Chondrocyte (in vitro differentiated cells): ENCODE measurements around the gene DSC1. TPM values are rescaled to one million over a fixed set of nuclear protein-coding genes. Genes with fewer than 3 reads are reported as not detected.

ENCODE experiments used
- DNase-seq: peaks from one replicate; pipeline ENCODE4 v3.0.0; 2021; ENCODE audit warnings: mixed read lengths, low spot score
- H3K27ac Mint-ChIP-seq: one replicate; pipeline ENCODE4 v1.8.0; 2021; ENCODE audit warnings: mild to moderate bottlenecking, moderate library complexity, mixed read lengths; ENCODE audit not compliant: unreplicated experiment
- H3K27me3 Mint-ChIP-seq: 2 replicates; pipeline ENCODE4 v1.8.0; 2021; ENCODE audit warnings: low read depth, mixed read lengths
- H3K36me3 Mint-ChIP-seq: 2 replicates; pipeline ENCODE4 v1.8.0; 2021; ENCODE audit warnings: low read depth, mixed read lengths
- H3K4me1 Mint-ChIP-seq: 2 replicates; pipeline ENCODE4 v1.8.0; 2021; ENCODE audit warnings: low read depth, mild to moderate bottlenecking, mixed read lengths
- H3K4me3 Mint-ChIP-seq: one replicate; pipeline ENCODE4 v1.8.0; 2021; ENCODE audit warnings: mild to moderate bottlenecking, moderate library complexity, mixed read lengths; ENCODE audit not compliant: unreplicated experiment
- H3K9me3 Mint-ChIP-seq: 2 replicates; pipeline ENCODE4 v1.8.0; 2021; ENCODE audit warnings: low read depth, mixed read lengths
- long read RNA-seq: library from polyadenylated mRNA; stranded (forward); transcript quantifications from one replicate; pipeline ENCODE4 v2.0.0, GENCODE V29; 2021
- total RNA-seq: library from RNA; stranded (reverse); gene quantifications from 3 replicates; pipeline ENCODE4 v1.2.1, GENCODE V29; 2021
- TF ChIP-seq, protein P1 (sequence below): fragments of 200-600 bp; sonication (generic); IDR thresholded peaks from 2 replicates; pipeline ENCODE4 v1.5.0; 2021; ENCODE audit warnings: antibody characterized with exemption, mild to moderate bottlenecking, moderate library complexity

Gene DSC1
- not detected in 3 replicates for total RNA-seq
- long read RNA-seq = 0 reads

- Mint-ChIP-seq H3K27me3 (peaks cover 4% of the 10 kb centered on the region), H3K36me3 (no peaks in the 10 kb centered on the region), H3K9me3 (no peaks in the 10 kb centered on the region), H3K27ac (no peak within 1 kb of the TSS), H3K4me3 (no peak within 1 kb of the TSS), H3K4me1 (peaks cover 8% of the 10 kb centered on the region)
- no peak for DNase-seq
- TF ChIP-seq, protein P1, sequence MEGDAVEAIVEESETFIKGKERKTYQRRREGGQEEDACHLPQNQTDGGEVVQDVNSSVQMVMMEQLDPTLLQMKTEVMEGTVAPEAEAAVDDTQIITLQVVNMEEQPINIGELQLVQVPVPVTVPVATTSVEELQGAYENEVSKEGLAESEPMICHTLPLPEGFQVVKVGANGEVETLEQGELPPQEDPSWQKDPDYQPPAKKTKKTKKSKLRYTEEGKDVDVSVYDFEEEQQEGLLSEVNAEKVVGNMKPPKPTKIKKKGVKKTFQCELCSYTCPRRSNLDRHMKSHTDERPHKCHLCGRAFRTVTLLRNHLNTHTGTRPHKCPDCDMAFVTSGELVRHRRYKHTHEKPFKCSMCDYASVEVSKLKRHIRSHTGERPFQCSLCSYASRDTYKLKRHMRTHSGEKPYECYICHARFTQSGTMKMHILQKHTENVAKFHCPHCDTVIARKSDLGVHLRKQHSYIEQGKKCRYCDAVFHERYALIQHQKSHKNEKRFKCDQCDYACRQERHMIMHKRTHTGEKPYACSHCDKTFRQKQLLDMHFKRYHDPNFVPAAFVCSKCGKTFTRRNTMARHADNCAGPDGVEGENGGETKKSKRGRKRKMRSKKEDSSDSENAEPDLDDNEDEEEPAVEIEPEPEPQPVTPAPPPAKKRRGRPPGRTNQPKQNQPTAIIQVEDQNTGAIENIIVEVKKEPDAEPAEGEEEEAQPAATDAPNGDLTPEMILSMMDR = no peak
These were observed at the start of gene DSC1 for GRCh38 chr18:31162825-31163435. TSS of gene DSC1 (minus strand) at chr18:31162856. CDS start at chr18:31162594, 262 bp downstream.

- peaks cover 3% of the 10 kb centered on the region for H3K36me3 Mint-ChIP-seq
- H3K4me3 Mint-ChIP-seq = no peak overlapping the region
- H3K27me3 Mint-ChIP-seq = peaks cover 8% of the 10 kb centered on the region
- peaks cover 7% of the 10 kb centered on the region for H3K9me3 Mint-ChIP-seq
- TF ChIP-seq, protein P1 = no peak
- peaks cover 15% of the 10 kb centered on the region for H3K4me1 Mint-ChIP-seq
- no peak for DNase-seq
- no peak overlapping the region for H3K27ac Mint-ChIP-seq
These were observed 48.4 kb upstream of the DSC1 start for GRCh38 chr18:31211047-31211446.

DNA sequence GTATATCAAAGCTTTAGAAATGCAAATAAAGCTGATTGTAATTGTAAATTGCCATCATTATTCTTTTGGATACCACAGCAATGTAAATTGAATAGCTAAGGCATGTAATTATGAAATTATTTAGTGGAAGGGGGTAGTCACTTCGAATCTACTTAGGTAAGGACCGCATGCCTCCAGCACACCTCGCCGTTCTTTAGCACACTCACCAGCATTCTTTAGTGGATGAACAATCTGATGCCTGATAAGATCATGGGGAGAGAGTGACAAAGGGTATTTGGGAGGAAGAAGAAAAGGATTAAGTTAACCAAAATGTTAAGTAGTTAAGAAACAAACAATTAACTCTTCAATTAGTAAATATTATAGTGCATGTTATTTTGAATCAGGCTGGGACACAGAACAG lies 46.4 kb upstream of the DSC1 start:
- DNase-seq = no peak
- TF ChIP-seq, protein P1 = no peak
- no peak overlapping the region for H3K4me3 Mint-ChIP-seq
- peaks cover 10% of the 10 kb centered on the region for H3K27me3 Mint-ChIP-seq
- H3K36me3 Mint-ChIP-seq = peaks cover 3% of the 10 kb centered on the region
- H3K4me1 Mint-ChIP-seq = peaks cover 15% of the 10 kb centered on the region
- no peaks in the 10 kb centered on the region for H3K9me3 Mint-ChIP-seq
- H3K27ac Mint-ChIP-seq = no peak overlapping the region

DNA sequence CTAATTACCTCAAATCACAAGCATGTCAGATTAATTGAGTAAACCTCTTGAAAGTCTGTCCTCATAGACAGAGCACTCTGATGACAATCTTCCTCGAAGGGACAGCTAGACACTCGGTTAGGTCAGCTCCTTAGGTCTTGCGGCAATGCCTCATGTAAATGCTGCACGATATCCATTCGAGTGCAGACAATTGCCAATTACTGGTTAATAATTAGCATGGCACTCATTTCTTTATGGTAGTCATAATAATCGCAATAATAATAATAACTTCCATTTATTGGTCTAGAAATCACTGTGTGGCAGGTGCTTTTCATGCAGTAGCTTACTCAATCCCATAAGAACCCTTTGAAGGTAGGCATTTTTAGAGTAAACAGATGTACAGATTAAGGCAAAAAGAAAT lies 44.7 kb upstream of the DSC1 start:
- Mint-ChIP-seq H3K4me3 (no peak overlapping the region), H3K27me3 (peaks cover 14% of the 10 kb centered on the region), H3K9me3 (no peaks in the 10 kb centered on the region), H3K4me1 (peaks cover 9% of the 10 kb centered on the region), H3K36me3 (peaks cover 3% of the 10 kb centered on the region), H3K27ac (no peak overlapping the region)
- no peak for DNase-seq
- TF ChIP-seq, protein P1 = no peak

DNA sequence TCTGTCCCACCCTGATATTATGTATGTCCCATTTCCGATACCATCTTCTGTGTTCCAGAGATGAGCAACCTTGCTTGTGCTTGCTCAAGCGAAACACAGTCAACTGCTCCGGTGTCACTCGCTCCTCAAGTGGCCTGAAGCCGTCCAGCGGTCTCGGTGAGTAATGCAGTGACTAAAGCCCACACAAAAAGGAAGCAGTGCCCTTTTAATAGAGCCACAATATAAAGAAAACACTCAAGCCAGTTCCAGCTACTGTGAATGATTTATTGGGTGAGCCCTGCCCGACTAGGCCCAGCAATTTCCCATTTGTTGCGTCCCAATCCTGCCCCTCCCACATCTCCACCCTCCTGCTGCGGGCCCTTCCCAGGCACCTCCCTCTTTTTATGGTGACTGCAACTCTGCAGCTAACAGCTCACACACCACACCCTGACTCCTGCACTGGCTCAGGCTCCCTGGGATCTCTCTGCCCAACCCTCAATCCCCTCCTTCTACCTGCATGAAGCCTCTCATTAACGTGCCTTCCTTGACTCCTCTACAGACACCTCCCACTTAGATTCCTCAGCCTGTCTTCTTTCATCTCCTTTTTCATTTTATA lies 44.2 kb upstream of the DSC1 start:
- Mint-ChIP-seq H3K9me3 (no peaks in the 10 kb centered on the region), H3K27me3 (peaks cover 14% of the 10 kb centered on the region), H3K4me3 (peak overlapping the region; percentile 31), H3K36me3 (peaks cover 3% of the 10 kb centered on the region), H3K4me1 (peaks cover 9% of the 10 kb centered on the region), H3K27ac (peak overlapping the region; percentile 49)
- TF ChIP-seq, protein P1 = peak; percentile 43
- no peak for DNase-seq
